Measurements from ENCODE around the gene AFTPH.
A peak's percentile ranks its signal among the peaks of the same experiment; 100 is the strongest.

GRCh38 chr2:64609227-64609941, 85.3 kb downstream of the AFTPH start:
- TF ChIP-seq CTCF (IDR thresholded peaks at IDR 0.05) = peak in 3 of 6 experiments; percentile 75 to 87 (median 82)
- no peak for TF ChIP-seq POLR2A (IDR thresholded peaks at IDR 0.05)
